HG03520 (cell line): ENCODE measurements around the gene UBALD1.
"Not testable (repeated sequence)": the region's sequence is repeated elsewhere in the genome, so short reads cannot be mapped to it uniquely, and the experiment has no call there.

Source experiments
- ATAC-seq: cut with Tn5 transposase; IDR thresholded peaks from one replicate; pipeline ENCODE4 v1.9.1; 2021; ENCODE audit warnings: mild to moderate bottlenecking, moderate library complexity; ENCODE audit not compliant: unreplicated experiment

UBALD1 gene

GRCh38 chr16:4614571-4615383 lies at the start of gene UBALD1:
Gene UBALD1 (minus strand): TSS chr16:4614888. CDS start chr16:4614797, 91 bp downstream.
- peak; percentile 54 for ATAC-seq

- ATAC-seq = no peak
Observed at GRCh38 chr16:4663777-4664465, 49.2 kb upstream of the UBALD1 start.

GRCh38 chr16:4663465-4663776 lies 48.7 kb upstream of the UBALD1 start:
- no peak for ATAC-seq

DNA sequence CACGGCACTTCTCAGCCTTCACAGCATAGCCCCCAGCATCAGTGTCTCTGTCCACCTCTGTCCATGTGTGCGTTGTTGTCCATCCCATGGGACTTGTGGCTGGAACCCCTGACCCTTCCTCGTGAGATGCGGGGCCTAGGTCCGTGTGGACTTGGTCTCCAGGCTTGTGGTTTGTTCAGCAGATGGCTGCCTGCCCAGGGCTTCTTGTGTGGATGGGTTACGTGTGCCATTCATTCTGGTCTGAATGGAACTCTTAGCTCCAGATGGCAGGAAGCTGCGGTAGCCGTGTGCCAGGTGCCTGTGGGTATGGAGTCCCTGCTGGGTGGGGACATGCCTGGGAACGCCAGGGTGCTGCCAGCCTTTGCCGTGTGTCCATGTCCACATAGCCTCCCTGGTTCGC lies 47.0 kb upstream of the UBALD1 start:
- ATAC-seq = no peak

- no peak for ATAC-seq
Observed at GRCh38 chr16:4660454-4661007, 45.8 kb upstream of the UBALD1 start.

DNA sequence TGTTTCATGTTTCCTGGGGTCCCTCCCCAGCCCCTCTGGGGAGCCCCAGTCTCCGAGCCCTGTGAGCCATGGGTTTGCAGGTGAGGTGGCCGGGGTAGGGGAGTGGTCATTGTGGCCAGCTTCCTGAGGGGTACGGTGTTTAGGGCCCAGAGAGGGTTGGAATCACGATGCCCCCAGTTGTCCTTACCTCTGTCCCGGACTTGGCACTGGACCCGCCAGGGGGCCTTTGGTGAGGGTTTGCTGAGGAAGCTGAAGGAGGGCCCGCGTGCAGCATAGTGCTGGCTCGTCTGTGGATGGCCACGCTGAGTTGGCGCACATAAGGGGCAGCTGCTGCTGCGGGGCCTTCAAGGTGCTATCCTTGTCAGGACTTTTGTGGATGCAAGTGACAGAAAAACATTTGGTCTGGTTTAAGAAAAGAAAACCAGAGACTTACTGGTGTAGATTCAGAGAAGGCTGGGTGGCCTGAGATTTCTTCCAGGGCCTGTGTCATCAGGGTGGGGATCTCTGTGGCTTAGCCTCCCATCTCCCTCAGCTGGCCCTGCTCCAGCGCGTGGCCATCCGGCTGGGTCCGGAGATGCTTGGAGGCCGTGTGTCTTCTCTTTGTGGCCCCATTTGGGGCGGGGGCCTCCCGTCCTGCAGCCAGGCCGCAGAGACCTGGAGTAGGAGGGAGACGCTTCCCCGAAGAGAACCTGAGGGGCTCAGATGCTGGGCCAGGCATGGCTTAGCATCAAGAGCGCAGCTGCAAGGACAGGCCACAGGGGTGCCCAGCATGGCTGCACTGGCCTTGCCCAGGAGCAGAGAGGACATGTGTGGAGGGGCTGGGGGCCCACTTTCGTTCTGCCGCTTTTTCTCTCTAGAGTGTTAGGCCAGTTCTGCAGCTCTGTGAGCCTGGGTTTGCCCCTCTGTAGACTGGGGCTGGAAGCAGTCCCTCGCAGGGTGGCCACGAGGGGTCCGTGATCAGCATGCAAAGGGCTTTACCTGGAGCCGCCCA lies 45.0 kb upstream of the UBALD1 start:
- ATAC-seq = no peak

DNA sequence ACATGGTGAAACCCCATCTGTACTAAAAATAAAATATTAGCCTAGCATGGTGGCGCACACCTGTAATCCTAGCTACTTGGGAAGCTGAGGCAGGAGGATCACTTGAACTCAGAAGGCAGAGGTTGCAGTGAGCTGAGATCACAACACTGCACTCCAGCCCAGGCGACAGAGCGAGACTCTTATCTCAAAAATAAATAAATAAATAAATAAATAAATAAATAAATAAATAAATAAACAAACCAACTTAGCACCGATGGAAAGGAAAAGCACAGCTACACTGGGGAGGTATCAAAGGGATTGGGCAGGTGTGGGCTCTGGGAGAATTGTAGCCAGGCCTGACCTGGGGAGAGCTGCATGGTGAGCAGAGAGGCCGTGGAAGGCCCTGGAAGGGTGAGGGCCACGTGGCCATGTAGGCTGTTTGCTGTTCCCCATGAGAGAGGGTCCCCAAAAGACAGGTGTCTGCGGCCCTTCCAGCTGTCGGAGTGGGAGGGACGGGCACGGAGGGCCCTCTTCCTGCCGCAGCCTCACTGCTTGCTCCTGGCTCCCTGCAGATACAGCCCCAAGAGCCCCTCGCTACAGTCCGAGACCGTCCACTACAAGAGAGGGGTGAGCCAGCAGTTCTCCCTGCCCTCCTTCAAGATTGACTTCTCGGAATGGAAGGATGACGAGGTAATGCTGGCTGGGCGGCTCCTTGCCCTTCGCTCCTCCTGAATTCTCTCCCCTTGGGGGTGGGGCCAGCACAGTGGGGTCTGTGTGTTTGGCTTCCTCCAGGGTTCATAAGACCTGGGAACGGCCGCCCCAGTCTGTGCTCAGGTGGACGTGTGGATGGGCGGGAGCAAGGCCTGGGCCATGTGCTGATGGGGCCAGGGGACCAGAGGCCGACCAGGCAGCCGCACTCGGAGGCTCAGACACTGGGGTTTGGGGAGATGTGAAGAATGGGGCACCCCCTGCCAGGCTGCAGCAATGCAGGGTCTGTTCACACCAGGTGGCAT lies 42.3 kb upstream of the UBALD1 start:
- ATAC-seq = no peak

GRCh38 chr16:4656221-4656620 lies 41.5 kb upstream of the UBALD1 start:
- ATAC-seq = no peak

GRCh38 chr16:4655801-4656200 lies 41.1 kb upstream of the UBALD1 start:
- no peak for ATAC-seq

- no peak for ATAC-seq
Observed at GRCh38 chr16:4654964-4655590, 40.4 kb upstream of the UBALD1 start.

DNA sequence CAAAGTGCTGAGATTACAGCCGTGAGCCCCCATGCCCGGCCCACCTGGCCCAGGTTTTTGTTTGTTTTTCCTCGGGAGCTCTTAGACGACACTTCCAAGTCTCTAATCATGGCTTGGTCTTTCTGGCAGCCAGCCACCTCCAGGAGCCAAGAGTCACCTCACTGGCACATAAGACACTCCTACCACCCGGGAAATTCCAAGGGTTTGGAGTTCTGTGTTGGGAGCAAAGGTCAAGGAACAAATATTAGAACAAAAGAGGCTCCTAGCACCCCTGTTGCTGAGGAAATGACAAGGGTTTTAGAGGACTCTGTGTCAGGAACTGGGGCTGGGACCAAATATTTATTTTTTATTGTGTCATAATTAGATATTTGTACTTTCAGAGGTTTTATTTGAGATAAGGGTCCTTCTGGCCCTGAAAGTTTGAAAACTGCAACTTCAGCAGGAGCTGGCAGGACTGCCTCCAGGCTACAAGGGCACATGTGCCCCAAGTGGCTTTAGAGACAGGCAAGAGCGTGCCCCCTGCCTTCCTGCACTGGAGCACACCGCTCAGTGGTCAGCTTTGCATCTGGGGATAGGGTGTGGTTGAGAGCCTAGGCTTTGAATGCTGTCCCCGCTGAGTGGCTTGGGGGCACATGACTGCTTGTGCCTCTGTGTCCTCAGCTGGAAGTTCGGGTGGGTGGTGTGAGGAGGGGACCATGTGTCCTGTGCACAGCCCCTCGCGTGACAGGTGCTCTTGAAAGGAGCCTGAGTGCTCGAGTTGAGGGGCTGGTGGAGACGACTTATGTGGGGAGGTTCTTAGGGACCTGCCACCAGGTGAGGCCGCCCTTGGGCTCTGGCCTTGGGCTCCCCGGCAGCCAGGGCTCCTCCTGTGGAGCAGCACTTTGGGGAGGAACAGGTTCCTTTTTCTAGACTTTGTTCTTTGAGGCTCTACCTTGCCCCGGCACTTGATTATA lies 39.6 kb upstream of the UBALD1 start:
- ATAC-seq = no peak

DNA sequence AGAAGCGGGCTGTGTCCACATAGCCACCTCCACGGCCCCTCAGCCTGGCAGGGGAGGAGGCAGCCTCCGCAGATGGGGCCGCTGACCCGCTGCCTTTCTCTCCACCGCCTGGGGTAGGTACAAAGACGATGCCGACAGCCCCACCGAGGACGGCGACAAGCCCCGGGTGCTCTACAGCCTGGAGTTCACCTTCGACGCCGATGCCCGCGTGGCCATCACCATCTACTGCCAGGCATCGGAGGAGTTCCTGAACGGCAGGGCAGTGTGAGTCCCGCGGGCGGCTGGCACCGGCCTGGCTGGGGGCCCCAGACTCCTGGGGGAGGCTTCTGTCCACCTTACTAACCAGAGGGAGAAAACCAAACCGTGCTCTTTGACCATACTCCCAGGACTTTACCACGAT lies 37.9 kb upstream of the UBALD1 start:
- ATAC-seq = no peak

- ATAC-seq = no peak
Observed at GRCh38 chr16:4651827-4652226, 37.1 kb upstream of the UBALD1 start.

DNA sequence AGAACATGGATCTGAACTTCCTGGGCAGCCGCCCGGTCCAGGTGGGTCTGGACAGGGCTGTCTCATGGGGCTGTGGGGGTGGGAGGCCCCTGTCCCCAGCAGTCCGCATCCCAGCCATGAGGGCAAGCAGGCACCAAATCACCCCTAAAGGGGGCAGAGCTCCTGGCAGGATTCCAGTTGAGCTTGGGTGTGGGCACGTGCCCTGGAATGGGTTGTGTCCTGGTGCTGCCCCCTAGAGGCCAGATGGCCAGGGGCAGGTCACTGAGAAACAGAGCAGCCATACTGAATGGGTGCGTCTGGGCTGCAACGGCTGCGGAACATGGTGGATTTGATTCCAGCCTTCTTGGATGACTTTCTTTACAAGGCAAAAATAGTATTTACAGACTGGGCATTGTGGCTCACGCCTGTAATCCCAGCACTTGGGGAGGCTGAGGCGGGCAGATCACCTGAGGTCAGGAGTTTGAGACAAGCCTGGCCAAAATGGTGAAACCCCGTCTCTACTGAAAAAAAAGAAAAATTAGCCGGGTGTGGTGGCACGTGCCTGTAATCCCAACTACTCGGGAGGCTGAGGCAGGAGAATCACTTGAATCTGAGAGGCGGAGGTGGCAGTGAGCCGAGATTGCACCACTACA lies 35.9 kb upstream of the UBALD1 start:
- not testable (repeated sequence) for ATAC-seq

- no peak for ATAC-seq
Observed at GRCh38 chr16:4649744-4650442, 35.2 kb upstream of the UBALD1 start.

GRCh38 chr16:4648917-4649316 lies 34.2 kb upstream of the UBALD1 start:
- ATAC-seq = no peak

DNA sequence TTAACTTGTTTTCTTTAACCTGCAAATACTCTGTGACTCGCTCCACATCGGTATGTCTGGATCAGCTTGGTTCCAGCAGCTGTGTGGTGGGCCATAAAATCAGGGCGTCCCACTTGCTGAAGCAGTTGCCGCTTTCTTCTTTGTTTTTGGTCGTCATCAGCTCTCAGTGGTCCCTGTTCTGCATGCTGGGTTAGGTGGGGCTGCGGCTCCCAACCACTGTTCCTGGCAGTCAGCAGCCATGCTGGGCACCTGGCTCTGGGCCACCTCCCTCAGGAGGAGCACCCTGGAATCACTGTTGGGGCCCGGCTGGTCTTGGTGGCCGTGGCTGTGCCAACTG lies 32.9 kb upstream of the UBALD1 start:
- no peak for ATAC-seq
